GM21423 (cell line): ENCODE data around the gene BTK.
A peak's percentile ranks its signal among the peaks of the same experiment; 100 is the strongest.

Experiments used
- ATAC-seq: cut with Tn5 transposase; IDR thresholded peaks from one replicate; pipeline ENCODE4 v1.9.1; 2021; ENCODE audit warnings: mild to moderate bottlenecking, moderate library complexity; ENCODE audit not compliant: unreplicated experiment

BTK gene

DNA sequence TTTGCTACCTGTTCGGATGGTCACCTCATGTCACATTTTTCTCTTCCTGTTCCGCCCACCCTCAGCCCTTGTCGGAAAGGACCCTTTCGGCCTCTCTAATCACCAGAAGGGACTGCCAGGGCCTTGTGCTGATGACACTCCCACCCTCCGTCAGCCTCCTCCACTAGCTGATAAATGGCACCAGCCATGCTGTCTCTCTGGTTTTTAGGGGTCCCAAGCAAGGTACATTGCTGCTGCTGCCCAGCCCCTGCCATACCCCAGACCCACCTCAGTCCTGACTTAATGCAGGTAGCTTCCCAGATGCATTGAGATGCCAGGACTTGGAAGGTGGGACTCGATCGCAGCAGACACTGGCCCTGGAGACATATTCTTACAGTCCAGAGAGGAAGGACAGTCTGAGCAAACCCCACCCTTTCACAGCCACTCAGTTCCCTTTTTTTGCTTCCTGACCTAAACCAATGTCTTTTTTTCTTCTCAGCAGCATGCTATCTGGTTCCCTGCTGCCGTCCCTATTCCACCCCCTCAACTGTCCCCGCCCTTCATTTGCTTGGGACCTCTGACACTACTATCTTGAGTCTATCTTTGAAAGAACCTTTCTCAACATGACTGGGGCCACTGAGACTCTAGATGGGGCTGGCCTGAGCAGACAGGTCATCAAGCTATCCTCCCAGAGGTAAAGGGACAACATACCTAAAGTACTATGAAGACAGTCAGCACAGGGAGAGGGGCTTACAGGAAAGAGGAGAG is at the start of gene BTK:
BTK (minus strand) TSS at position 397 of the 747 bp plus-strand sequence. CDS start 10,907 bp downstream, outside the sequence.
- peak; percentile 58 for ATAC-seq

GRCh38 chrX:101430457-101431078 is 44.6 kb upstream of the BTK start:
- ATAC-seq = peak; percentile 93

DNA sequence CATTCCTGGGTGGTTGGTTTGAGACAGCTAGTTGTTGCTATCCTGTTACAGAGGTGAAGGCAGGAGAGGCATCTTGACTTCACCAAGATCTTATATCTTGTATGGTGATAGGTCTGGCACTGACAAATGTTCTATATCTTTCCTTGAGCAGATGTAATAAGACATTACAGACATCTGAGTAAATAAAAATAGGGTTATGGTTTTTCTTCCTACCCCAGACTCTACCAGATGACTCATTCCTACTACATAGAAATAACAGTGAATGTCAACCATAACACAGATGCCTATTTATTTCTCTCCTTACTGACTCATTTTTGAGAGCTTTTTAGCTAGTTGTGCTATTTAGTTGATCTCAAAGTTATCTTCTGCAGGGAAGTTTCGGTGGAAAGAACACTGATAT is 43.9 kb upstream of the BTK start:
- no peak for ATAC-seq

GRCh38 chrX:101427954-101428353 is 42.0 kb upstream of the BTK start:
- no peak for ATAC-seq

GRCh38 chrX:101419489-101419888 is 33.5 kb upstream of the BTK start:
- ATAC-seq = no peak

GRCh38 chrX:101417981-101418841 is 32.2 kb upstream of the BTK start:
- ATAC-seq = peak; percentile 51

DNA sequence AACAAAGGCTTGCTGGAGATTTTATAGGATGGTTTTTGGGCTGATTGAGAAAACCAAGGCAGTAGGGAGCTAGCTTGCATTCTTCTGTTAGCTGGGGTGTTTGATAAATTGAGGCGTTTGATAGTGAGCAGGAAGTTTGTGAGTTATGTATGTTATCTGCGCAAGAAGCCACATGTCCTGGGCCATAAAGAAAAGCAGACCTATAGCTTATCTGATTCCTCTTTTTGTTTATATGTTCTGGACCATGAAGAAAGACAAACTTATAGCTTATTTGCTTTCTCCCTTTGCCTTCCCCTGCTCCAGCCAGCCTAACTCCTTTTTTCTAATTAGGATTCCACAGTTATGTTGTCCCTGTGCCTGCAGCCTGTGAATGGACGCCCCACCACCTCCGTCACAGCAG is 31.2 kb upstream of the BTK start:
- ATAC-seq = no peak

DNA sequence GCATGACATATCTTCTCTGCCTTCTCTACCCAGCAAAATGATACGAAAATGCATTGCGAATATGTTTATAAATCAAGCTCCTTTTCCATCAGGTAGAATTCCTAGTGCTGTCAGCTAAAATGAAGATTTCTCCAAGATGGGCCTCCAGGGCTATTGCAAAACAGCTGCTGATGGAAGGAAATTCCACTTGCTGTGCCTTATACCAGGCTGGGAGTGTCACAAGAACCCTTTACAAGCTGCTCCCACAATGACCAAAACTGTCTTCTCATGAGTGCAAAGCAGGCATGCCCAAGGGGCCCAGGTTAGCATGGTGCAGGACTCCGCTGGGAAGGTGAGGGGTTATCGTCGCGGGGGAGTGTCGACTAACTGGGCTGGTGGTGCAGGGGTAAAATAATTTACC is 30.7 kb upstream of the BTK start:
- no peak for ATAC-seq

DNA sequence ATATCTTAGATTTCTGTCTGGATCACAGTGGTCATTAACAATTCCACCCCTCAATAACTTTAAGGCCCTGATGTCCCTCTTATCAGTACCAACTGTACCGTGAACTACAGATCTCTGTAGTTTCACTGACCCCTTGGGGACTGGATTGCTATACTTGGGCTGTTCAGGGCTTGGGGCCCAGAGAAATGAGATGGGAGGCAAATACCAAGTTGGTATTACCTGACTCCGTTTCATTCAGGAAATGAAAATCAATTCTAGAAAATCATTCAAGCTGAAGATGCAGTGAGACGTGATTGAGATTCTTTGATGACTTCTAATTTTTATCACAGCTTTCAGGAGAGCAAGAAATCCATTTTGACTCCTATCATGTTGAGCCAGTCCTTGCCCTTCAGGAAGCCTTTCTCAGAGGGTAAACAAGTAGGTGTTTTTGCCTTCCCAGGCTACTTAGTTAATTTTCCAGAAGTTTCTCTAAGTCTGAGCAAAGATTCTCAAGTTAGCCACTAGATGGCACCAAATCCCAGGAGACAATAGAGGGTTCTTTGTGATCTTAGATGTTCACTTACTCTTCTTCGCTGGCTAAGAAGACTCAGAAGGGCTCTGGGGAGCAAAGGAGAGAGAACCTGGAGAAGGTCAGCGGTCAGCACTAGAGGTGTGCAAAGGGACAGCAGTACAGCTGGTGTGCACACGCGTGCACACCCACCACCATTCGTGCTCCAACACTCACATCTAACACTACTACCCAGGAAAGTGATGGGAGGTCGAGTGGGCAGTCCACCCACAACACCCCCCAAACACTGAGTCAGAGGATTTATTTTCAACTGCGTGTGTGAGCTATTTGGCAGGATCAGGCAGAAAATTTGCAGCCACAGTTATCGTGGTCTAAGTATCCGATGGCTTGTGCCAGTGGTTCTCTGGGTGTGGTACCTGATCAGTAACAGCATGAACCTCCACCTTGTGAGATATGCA is 29.5 kb upstream of the BTK start:
- peak; percentile 56 for ATAC-seq

DNA sequence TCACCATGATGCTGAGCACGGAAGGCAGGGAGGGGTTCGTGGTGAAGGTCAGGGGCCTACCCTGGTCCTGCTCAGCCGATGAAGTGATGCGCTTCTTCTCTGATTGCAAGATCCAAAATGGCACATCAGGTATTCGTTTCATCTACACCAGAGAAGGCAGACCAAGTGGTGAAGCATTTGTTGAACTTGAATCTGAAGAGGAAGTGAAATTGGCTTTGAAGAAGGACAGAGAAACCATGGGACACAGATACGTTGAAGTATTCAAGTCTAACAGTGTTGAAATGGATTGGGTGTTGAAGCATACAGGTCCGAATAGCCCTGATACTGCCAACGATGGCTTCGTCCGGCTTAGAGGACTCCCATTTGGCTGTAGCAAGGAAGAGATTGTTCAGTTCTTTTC is 26.0 kb upstream of the BTK start:
- ATAC-seq = no peak

- ATAC-seq = no peak
Measured at GRCh38 chrX:101410461-101410860, 24.5 kb upstream of the BTK start.

DNA sequence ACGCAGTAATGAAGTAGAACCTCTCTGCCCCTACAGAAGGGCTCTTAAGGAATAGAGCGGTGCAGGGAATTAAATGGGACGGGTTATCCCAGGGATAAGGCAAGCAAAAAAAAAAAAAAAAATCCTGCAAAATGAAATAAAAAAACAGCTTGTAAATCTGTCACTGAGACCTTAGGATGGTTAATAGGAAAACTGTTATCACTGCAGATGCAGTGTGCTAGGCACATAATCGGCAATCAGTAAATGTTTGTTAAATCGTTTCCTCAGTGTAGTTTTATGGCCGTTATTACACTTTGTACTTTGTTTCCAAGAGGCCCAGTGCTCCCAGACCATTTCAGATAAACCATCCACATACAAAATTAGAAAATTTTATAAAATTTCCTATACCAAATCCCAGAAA is 23.1 kb upstream of the BTK start:
- ATAC-seq = no peak

GRCh38 chrX:101408532-101408841 is 22.5 kb upstream of the BTK start:
- ATAC-seq = peak; percentile 24

- peak; percentile 93 for ATAC-seq
Measured at GRCh38 chrX:101407748-101408531, 21.9 kb upstream of the BTK start, which contains the start of the genes GLA and HNRNPH2. Gene GLA (minus strand): TSS chrX:101407925. CDS start chrX:101407903, 22 bp downstream. Gene HNRNPH2 (plus strand): TSS chrX:101408222. CDS start chrX:101411989, 3,767 bp downstream.

GRCh38 chrX:101407167-101407747 is 21.3 kb upstream of the BTK start:
- no peak for ATAC-seq

DNA sequence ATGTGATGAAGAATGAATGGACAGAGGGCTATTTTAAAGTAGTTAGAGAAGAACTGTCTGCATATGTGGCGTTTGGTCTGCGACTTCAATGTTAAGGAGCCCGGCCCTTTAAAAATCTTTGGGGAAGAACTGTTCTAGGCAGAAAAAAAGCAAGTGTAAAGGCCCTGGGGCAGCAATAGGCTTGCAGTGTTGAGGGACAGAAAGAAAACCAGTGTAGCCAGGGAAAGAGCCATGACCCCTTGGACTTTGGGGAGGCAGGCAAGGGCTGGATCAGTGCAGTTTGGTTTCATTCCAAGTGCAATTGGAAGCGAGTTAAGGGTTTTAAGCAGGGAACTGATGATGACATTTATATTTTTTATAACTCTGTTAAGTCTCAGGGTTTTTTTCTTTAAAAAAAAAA is 13.8 kb upstream of the BTK start:
- ATAC-seq = no peak

- ATAC-seq = no peak
Measured at GRCh38 chrX:101398694-101399093, 12.7 kb upstream of the BTK start.

DNA sequence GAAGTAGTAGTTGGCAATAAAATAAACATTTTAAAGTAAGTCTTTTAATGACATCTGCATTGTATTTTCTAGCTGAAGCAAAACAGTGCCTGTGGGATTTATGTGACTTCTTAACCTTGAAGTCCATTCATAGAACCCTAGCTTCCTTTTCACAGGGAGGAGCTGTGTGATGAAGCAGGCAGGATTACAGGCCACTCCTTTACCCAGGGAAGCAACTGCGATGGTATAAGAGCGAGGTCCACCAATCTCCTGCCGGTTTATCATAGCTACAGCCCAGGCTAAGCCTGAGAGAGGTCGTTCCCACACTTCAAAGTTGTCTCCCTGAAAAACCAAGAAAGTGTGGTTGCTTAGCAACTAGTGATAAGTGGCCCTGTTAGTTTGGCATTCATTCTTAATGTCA is 11.8 kb upstream of the BTK start:
- no peak for ATAC-seq

DNA sequence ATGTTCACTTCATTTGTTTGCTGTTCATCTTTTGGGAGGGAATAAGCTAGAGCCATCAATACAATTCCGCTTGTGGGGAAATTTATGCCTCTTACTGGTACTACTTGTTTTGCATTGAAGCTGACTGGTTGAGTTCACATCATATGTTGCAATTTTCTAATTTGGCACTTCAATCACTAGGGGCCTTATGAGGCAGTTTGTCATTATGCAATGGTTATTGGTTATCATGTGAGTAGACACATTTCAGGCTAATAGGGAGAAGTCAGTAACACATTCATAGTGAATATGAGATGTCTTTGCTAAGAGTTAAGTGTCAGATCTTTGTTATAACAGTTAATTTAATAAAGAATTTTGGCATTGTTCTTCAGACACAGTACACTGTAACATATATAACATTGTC is 9.8 kb upstream of the BTK start:
- no peak for ATAC-seq
